ENCODE results near the gene CFAP65. TPM values are rescaled to one million over a fixed set of nuclear protein-coding genes. Genes with fewer than 3 reads are reported as not detected.
A peak's percentile ranks its signal among the peaks of the same experiment; 100 is the strongest.

Gene CFAP65
- total RNA-seq, 4 donors from 2014 or later = not detected

DNA sequence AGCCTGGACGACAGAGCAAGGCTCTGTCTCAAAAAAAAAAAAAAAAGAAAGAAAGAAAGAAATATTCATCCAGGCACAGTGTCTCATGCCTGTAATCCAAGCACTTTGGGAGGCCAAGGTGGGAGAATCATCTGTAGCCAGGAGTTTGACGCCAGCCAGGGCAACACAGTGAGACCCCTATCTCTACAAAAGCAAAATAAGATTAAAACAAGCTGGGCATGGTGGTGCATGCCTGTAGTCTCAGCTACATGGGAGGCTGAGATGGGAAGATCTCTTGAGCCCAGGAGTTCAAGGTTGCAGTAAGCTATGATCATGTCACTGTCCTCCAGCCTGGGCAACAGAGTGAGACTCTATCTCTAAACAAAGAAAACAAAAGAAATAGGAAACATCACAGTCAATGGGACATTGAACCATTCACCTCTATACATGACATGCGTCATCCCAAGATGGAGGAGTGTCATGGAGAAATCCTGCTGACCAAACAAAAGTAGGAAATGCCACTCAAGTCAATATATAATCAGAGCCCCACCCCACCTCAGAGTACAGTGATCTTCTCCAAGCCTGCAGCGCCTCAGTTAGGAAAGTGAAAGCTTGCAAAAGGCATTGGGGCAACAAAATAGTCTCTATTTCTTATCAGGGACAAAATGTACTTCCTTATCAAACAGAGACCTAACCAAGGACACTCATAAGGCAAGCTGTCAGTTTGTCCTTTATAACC, 66.1 kb downstream of the CFAP65 start:
- whole genome bisulfite sequencing = 76% methylated on average over 4 of the region's 4 CpGs
- no peak overlapping the region for H3K4me3 ChIP-seq
- no peak for DNase-seq (ENCODE audit: extremely low spot score)
- no peak overlapping the region for H3K27ac ChIP-seq (replicated peaks in 1 of 4)
- H3K9me3 ChIP-seq = peaks cover 0 to 2% (median 0%) of the 10 kb centered on the region in 4 donors
- TF ChIP-seq CTCF (IDR thresholded peaks at IDR 0.05) = no peak
- no peak for TF ChIP-seq POLR2A (IDR thresholded peaks at IDR 0.05; ENCODE audit: low read depth)
- TF ChIP-seq EP300 (IDR thresholded peaks at IDR 0.05) = no peak
- no peak for TF ChIP-seq POLR2AphosphoS5 (IDR thresholded peaks at IDR 0.05)
- intact Hi-C loops (cut with DNase I) = no loop called here
- peaks cover 5 to 7% (median 7%) of the 10 kb centered on the region in 4 donors for H3K4me1 ChIP-seq
- peaks cover 0 to 90% (median 19%) of the 10 kb centered on the region in 4 donors for H3K27me3 ChIP-seq
- no peaks in the 10 kb centered on the region for H3K36me3 ChIP-seq

- H3K4me3 ChIP-seq = no peak overlapping the region
- peaks cover 0 to 4% (median 0%) of the 10 kb centered on the region in 4 donors for H3K9me3 ChIP-seq
- TF ChIP-seq EP300 (IDR thresholded peaks at IDR 0.05) (no peak), POLR2AphosphoS5 (IDR thresholded peaks at IDR 0.05) (no peak)
- WGBS = 17% methylated on average over 1 of the region's 1 CpG
- no peaks in the 10 kb centered on the region for H3K36me3 ChIP-seq
- no peak overlapping the region for H3K27ac ChIP-seq (replicated peaks in 1 of 4)
- no peak for DNase-seq (ENCODE audit: extremely low spot score)
- H3K4me1 ChIP-seq = no peaks in the 10 kb centered on the region
- H3K27me3 ChIP-seq = peaks cover 0 to 79% (median 4%) of the 10 kb centered on the region in 4 donors
- intact Hi-C loops (cut with DNase I) = no loop called here
Observed at GRCh38 chr2:218970894-218971293, 70.4 kb downstream of the CFAP65 start.

GRCh38 chr2:218964041-218964771, 77.1 kb downstream of the CFAP65 start:
- Histone ChIP-seq H3K36me3 (no peaks in the 10 kb centered on the region), H3K27ac (replicated peaks in 1 of 4) (no peak overlapping the region), H3K27me3 (peaks cover 0 to 89% (median 55%) of the 10 kb centered on the region in 4 donors), H3K9me3 (no peaks in the 10 kb centered on the region), H3K4me1 (peaks cover 0 to 42% (median 30%) of the 10 kb centered on the region in 4 donors), H3K4me3 (no peak overlapping the region)
- DNase-seq (ENCODE audit: extremely low spot score) = no peak
- TF ChIP-seq CTCF (IDR thresholded peaks at IDR 0.05) (no peak), POLR2AphosphoS5 (IDR thresholded peaks at IDR 0.05) (no peak), EP300 (IDR thresholded peaks at IDR 0.05) (no peak), POLR2A (IDR thresholded peaks at IDR 0.05; ENCODE audit: low read depth) (no peak)
- 33% methylated on average over 5 of the region's 5 CpGs for WGBS
- intact Hi-C loops (cut with DNase I) = no loop called here

- H3K27ac ChIP-seq (replicated peaks in 1 of 4) = no peak overlapping the region
- peaks cover 0 to 89% (median 58%) of the 10 kb centered on the region in 4 donors for H3K27me3 ChIP-seq
- no peaks in the 10 kb centered on the region for H3K9me3 ChIP-seq
- DNase-seq (ENCODE audit: extremely low spot score) = no peak
- H3K36me3 ChIP-seq = no peaks in the 10 kb centered on the region
- no peak overlapping the region for H3K4me3 ChIP-seq
- peaks cover 0 to 46% (median 33%) of the 10 kb centered on the region in 4 donors for H3K4me1 ChIP-seq
- 11% methylated on average over 5 of the region's 5 CpGs for WGBS
- intact Hi-C loops (cut with DNase I) = no loop called here
- TF ChIP-seq CTCF (IDR thresholded peaks at IDR 0.05) = no peak
- no peak for TF ChIP-seq EP300 (IDR thresholded peaks at IDR 0.05)
- TF ChIP-seq POLR2A (IDR thresholded peaks at IDR 0.05; ENCODE audit: low read depth) = no peak
- no peak for TF ChIP-seq POLR2AphosphoS5 (IDR thresholded peaks at IDR 0.05)
Observed at GRCh38 chr2:218963601-218964000, 77.7 kb downstream of the CFAP65 start.

- Histone ChIP-seq H3K9me3 (no peaks in the 10 kb centered on the region), H3K27ac (replicated peaks in 1 of 4) (no peak overlapping the region), H3K4me3 (peak overlapping the region in 1 of 4 donors; percentile 3), H3K4me1 (peaks cover 0 to 46% (median 33%) of the 10 kb centered on the region in 4 donors), H3K36me3 (no peaks in the 10 kb centered on the region), H3K27me3 (peaks cover 0 to 93% (median 58%) of the 10 kb centered on the region in 4 donors)
- DNase-seq (ENCODE audit: extremely low spot score) = no peak
- 4% methylated on average over 35 of the region's 42 CpGs for WGBS
- intact Hi-C loops (cut with DNase I) = no loop called here
- no peak for TF ChIP-seq CTCF (IDR thresholded peaks at IDR 0.05)
- no peak for TF ChIP-seq POLR2A (IDR thresholded peaks at IDR 0.05; ENCODE audit: low read depth)
- TF ChIP-seq EP300 (IDR thresholded peaks at IDR 0.05) = no peak
- no peak for TF ChIP-seq POLR2AphosphoS5 (IDR thresholded peaks at IDR 0.05)
Observed at GRCh38 chr2:218962859-218963492, 78.3 kb downstream of the CFAP65 start.
